NT2/D1 (cell line): ENCODE results near the gene NTRK2.

Experiments
- SUZ12 ChIP-seq: IDR thresholded peaks from 2 replicates; pipeline ENCODE4 v1.6.1; 2011; ENCODE audit not compliant: insufficient read length, insufficient read depth; ENCODE audit errors: extremely low read depth
- YY1 ChIP-seq: IDR thresholded peaks from 2 replicates; pipeline ENCODE4 v1.6.1; 2011; ENCODE audit not compliant: insufficient read length, insufficient read depth
- ZNF274 ChIP-seq: IDR thresholded peaks from 2 replicates; pipeline ENCODE4 v1.6.1; 2011; ENCODE audit warnings: mild to moderate bottlenecking, low read depth, low read length

- TF ChIP-seq ZNF274 (no peak), SUZ12 (no peak), YY1 (no peak)
Observed at GRCh38 chr9:84851935-84852585, 182.5 kb downstream of the NTRK2 start.
